Measurements from ENCODE around the gene TRIM31.
A peak's percentile ranks its signal among the peaks of the same experiment; 100 is the strongest.

The TRIM31 gene, protein sequence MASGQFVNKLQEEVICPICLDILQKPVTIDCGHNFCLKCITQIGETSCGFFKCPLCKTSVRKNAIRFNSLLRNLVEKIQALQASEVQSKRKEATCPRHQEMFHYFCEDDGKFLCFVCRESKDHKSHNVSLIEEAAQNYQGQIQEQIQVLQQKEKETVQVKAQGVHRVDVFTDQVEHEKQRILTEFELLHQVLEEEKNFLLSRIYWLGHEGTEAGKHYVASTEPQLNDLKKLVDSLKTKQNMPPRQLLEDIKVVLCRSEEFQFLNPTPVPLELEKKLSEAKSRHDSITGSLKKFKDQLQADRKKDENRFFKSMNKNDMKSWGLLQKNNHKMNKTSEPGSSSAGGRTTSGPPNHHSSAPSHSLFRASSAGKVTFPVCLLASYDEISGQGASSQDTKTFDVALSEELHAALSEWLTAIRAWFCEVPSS

GRCh38 chr6:30113003-30113759, at the start of gene TRIM31:
Gene TRIM31 (minus strand): TSS chr6:30113090. CDS start chr6:30112805, 285 bp downstream.
- no peak for DNase-seq (ENCODE audit: low spot score)

DNA sequence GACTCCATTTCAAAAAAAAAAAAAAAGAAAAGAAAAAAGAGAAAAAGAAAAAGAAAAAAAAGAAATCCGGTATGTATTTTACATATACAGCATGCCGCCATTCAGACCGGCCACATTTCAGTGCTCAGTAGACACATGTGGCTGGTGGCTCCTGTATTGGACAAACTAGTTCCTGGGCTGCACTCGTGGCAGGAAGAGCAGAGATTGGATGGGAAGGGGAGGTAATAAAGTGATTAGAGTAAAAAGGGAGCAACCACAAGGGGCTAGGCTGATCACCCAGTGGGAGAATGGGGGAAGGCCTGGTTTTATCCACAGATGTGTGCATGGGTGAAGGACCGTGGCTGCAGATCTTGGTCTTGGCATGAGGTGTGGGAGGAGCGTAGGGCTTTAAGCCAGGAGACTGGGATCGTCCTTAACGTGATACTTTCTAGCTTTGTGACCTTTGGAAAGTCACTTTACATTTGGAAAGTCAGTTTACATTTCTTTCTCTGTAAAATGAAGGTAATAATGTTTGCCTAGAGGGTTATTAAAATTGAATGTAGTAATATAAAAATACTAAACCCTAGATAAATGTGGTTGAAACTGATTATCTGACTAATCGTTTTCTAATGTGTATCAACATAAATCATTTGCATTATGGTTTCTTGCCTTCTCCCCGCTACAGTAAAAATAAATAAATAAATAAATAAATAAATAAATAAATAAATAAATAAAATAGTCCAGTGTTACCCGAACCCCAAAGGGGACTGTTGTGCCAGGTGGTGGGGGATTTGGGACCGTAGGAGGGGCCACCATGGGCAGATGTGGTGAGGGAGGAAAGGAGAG, 49.6 kb upstream of the TRIM31 start:
- DNase-seq (ENCODE audit: low spot score), result no peak

DNA sequence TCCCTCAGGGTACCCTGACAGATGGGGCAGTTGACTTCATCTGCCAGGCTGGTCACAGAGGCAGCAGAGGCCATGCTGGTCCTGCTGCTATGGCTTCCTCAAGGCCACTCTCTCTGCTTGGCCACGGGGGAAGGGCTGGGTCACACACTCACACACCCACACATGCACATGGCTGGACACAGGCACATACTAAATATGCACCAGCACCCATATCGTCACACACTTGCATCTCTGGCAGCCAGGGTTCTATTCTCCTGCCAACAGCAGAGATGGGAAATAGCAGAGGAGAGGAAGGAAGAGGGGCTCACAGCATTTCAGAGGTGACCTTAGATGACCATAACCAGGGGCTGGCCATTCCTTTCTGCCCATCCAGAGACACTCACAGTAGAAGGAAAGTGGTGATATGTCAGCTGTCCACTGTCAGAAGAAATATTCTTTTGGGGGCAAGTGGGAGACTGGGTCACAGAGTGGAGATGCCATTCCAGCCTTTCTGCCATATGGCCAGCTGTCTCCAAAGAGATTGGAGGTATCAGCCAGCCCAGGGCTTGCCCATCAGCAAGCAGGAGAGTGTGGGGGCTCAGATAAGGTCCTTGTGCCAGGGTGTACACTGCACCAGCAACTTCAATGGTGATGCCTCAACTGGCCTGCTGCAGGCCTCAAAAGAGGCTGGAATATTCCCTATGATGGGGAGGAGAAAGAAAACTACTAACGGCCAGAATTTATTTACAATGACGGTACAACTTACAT, 48.1 kb upstream of the TRIM31 start, which contains the start of gene TRIM10:
Gene TRIM10, minus strand, starts transcription at position 427 of the 747 bp plus-strand sequence. Its CDS starts 353 bp downstream, at position 74.
- no peak for DNase-seq (ENCODE audit: low spot score)

- DNase-seq (ENCODE audit: low spot score), result no peak
Measured at GRCh38 chr6:30160008-30160784, 47.3 kb upstream of the TRIM31 start.

- DNase-seq (ENCODE audit: low spot score), result no peak
Measured at GRCh38 chr6:30158475-30159040, 45.7 kb upstream of the TRIM31 start.

DNA sequence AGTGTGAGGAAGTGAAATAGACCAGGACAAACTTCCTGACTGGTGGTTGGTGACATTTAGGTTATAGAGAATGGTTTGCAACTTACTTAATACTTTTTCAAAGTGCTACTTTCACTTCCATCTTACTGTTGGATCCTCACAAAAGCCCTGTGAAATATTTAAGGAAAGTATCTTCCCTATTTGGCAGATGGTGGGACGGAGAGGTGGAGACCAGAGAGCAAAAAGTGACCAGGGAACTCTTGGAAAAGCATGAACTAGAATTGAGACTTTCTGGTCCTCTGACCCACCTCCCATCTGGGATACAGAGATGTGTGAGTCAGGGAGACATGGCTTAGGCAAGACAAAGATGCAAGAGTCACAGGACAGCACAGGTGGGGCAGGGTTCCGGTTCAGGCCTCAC, 45.1 kb upstream of the TRIM31 start:
- no peak for DNase-seq (ENCODE audit: low spot score)

GRCh38 chr6:30157581-30157980, 44.7 kb upstream of the TRIM31 start:
- DNase-seq (ENCODE audit: low spot score), result peak; percentile 32

DNA sequence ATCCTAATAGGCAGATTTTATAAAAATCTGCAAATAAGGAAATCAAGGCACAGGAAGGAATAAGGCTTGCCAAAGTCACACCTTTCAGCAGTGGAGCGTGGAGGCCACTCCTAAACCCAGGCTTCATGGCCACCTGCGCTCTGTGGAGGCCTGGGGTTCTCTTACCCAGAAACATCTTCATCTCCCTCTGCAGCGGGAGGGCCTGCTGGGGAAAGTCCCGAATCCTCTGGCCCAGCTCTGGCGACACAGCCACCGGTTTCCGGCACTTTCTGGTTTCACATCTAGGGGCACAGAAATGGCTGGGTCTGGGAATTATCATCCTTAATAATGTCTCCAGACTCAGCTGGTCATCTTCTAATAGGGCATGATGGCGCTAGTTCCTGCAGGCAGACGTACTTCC, 43.9 kb upstream of the TRIM31 start:
- DNase-seq (ENCODE audit: low spot score), result no peak

DNA sequence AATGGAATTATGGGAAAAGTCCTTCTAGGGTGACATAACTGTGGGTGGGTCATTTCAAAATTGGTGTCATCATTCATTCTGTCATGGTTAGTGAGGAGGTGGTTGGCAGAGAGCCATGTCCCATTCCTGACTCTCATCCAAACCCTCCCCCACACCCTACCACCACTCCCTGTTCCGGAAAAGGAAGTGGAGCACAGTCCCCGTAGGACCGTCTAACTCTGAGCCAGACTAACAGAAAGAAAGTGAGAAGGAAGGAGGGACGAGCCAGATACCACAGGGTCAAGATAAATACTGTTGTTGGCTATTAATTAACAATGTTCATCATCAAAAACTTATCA, 43.3 kb upstream of the TRIM31 start:
- DNase-seq (ENCODE audit: low spot score), result peak; percentile 49

DNA sequence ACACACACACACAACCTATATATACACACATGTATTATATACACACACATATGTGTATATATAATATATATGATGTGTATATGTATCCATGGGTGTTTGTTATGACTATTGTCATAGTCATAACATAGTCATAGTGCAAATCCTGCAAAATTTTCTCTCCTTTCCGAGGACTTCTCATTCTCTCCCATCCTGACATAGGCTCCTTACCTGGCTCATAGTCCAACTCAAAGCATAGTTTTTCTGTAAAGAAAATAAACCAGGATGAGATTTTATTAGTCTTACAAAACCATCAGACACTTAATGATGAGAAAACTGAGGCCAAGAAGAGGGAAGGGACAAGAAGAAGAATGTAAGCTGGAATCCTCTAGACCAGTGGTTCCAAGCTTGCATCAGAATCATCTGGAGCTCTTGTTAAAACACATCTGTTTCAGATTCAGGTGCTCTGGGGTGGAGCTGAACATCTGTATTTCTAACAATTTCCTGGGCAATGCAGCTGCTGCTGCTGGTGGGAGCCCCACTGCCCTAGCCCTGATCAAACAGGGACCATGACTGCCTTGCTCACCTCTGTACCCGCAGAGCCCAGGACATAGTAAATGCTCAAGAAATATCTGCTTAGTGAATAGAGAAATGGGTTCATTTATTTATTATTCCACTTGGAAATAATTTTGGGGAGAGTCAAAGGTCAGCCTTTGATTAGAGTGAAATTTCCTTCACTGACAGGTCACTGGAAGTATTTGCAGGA, 42.8 kb upstream of the TRIM31 start:
- no peak for DNase-seq (ENCODE audit: low spot score)

- peak; percentile 94 for DNase-seq (ENCODE audit: low spot score)
Measured at GRCh38 chr6:30154709-30155519, 42.0 kb upstream of the TRIM31 start.

DNA sequence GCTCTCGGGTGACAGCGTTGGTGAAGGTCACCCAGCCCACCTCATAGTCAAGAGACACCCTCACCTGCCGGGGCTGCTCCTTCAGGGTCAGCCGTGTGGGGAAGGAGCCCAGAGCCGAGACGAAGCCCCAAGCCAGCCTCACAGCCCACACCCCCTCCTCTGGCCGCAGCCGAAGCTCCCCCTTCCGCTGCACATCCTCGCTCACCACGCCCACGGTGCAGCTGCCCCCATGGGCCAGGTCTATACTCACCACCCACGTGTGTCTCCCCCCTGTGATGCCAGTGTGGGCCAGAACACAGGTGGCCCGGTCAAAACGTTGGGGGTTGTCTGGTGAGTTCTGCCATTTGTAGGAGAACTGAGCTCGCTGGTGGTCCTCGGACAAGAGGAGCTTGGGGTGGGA, 41.2 kb upstream of the TRIM31 start:
- DNase-seq (ENCODE audit: low spot score), result no peak

DNA sequence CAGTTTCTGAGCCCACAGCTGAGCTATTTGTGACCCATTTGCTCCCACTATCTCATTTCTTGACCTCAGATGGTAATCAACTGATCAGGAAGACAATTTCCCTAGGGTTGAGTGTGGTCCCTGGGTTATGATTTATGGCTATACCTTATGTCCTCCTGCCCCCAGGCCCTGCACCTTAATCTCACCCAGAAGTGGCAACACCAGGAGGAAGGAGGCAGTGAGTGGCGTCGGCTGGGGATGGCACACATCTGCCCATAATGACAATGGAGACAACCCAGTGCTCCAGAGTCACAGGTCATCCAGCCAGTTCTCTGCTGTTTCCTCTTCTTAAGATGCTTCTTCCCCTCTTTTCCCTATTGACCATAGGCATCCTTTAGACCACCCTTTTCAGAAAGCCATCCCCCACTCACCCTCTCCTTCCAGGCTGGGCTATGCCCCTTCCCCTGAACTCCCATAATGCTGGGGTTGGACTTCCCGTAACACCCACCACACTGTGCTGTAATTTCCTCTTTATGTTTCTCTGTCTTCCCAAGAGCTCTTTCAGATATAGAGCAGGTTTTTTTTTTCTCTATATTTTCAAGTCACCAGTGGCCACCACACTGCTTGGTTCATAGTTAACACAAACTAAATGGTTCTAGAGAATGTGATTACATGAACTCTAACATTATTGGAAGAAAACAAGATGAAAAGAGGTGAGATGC, 40.2 kb upstream of the TRIM31 start:
- DNase-seq (ENCODE audit: low spot score), result no peak

GRCh38 chr6:30152016-30152673, 39.3 kb upstream of the TRIM31 start:
- DNase-seq (ENCODE audit: low spot score), result no peak

- DNase-seq (ENCODE audit: low spot score), result no peak
Measured at GRCh38 chr6:30151580-30151979, 38.7 kb upstream of the TRIM31 start.

- DNase-seq (ENCODE audit: low spot score), result no peak
Measured at GRCh38 chr6:30150671-30151395, 37.9 kb upstream of the TRIM31 start.

All from hepatic stellate cell (primary cell).